HCT116 (cell line): ENCODE data around the gene AGTRAP. TPM values are rescaled to one million over a fixed set of nuclear protein-coding genes. Genes with fewer than 3 reads are reported as not detected.

ENCODE experiments used
- ATAC-seq: fragments of 200-7000 bp; cut with Tn5 transposase; 2 replicates; pipeline ENCODE4 v1.9.1; 2020; ENCODE audit warnings: mild to moderate bottlenecking, moderate library complexity
- BruUV-seq: library from RNA; stranded (reverse); fragments of 400-500 nt; replicated peaks from 2 replicates; lab custom pipeline; 2021; lab: Mats Ljungman, UMichigan
- CTCF ChIA-PET: fragments of 300-600 bp; sonication (Branson Sonifier 250); formaldehyde crosslinking; loops from one replicate; lab custom pipeline; 2021; ENCODE audit warnings: antibody characterized with exemption; lab: Charles Lee
- POLR2A ChIA-PET: fragments of 300-600, 350-600 bp; sonication (Branson Sonifier 250); formaldehyde crosslinking; loops from one replicate; lab custom pipeline; 2021; ENCODE audit warnings: antibody characterized with exemption; lab: Charles Lee
- RAD21 ChIA-PET, 2 experiments: fragments of 300-600 bp; sonication (Branson Sonifier 250); formaldehyde crosslinking; loops; one replicate each; lab custom pipeline; 2023; ENCODE audit warnings: low total read pairs in 2 of 2; ENCODE audit not compliant: uncharacterized antibody in 2 of 2, unreplicated experiment in 2 of 2, low non-redundant PET in 1 of 2; lab: Charles Lee
- DNase-seq: peaks from one replicate; pipeline ENCODE4 v3.0.0-alpha.2; 2010; ENCODE audit warnings: low read depth, low spot score
- H2AFZ ChIP-seq: fragments of 200-600 bp; shearing (Covaris generic), sonication (generic); 2 replicates; pipeline ENCODE4 v1.6.1; 2017; ENCODE audit warnings: low read depth, mixed run types, mixed read lengths, antibody characterized with exemption, low read length; ENCODE audit not compliant: poor library complexity, severe bottlenecking
- H3K27ac ChIP-seq: 2 replicates; pipeline ENCODE4 v1.5.1; 2012; ENCODE audit warnings: low read depth, low read length
- H3K27me3 ChIP-seq: fragments of 200-600 bp; sonication (generic); 2 replicates; pipeline ENCODE4 v1.6.1; 2016; ENCODE audit warnings: mixed run types, low read length, mixed read lengths; ENCODE audit not compliant: insufficient read depth
- H3K36me3 ChIP-seq, 2 experiments: fragments of 200-500 bp in 1 of 2; fragments of 200-600 bp in 1 of 2; sonication (Bioruptor generic) in 1 of 2; sonication (generic) in 1 of 2; 2 replicates each; pipeline versions ENCODE4 v1.5.1 to v1.6.1; 2014 to 2016; ENCODE audit warnings: low read length in 2 of 2, inconsistent platforms in 1 of 2, mixed read lengths in 1 of 2, mixed run types in 1 of 2; ENCODE audit not compliant: insufficient read depth in 2 of 2, control insufficient read depth in 1 of 2
- H3K4me1 ChIP-seq, 2 experiments: fragments of 200-600 bp in 1 of 2; sonication (generic) in 1 of 2; 2 replicates each; pipeline versions ENCODE4 v1.5.1 to v1.6.1; 2012 to 2017; ENCODE audit warnings: low read length in 2 of 2, inconsistent platforms in 1 of 2, mild to moderate bottlenecking in 1 of 2, mixed read lengths in 1 of 2, mixed run types in 1 of 2, moderate library complexity in 1 of 2; ENCODE audit not compliant: insufficient read depth in 2 of 2, control insufficient read depth in 1 of 2
- H3K4me2 ChIP-seq: fragments of 200-600 bp; sonication (generic); 2 replicates; pipeline ENCODE4 v1.6.1; 2017; ENCODE audit warnings: mixed run types, low read length, mixed read lengths
- H3K4me3 ChIP-seq, 2 experiments: fragments of 200-600 bp in 1 of 2; sonication (generic) in 1 of 2; replicated peaks in 1 of 2; 2 replicates each; pipeline ENCODE4 v1.5.1; 2011 to 2016; ENCODE audit warnings: low read length in 2 of 2, control low read depth in 1 of 2, low read depth in 1 of 2, mild to moderate bottlenecking in 1 of 2, mixed read lengths in 1 of 2, mixed run types in 1 of 2
- H3K79me2 ChIP-seq: fragments of 200-600 bp; sonication (generic); 2 replicates; pipeline ENCODE4 v1.6.1; 2017; ENCODE audit warnings: mild to moderate bottlenecking, mixed run types, low read length, moderate library complexity, mixed read lengths; ENCODE audit not compliant: insufficient read depth
- H3K9ac ChIP-seq: fragments of 200-600 bp; sonication (generic); 2 replicates; pipeline ENCODE4 v1.6.1; 2016; ENCODE audit warnings: low read length, mixed read lengths
- H3K9me2 ChIP-seq: fragments of 200-600 bp; sonication (generic), shearing (Covaris generic); 2 replicates; pipeline ENCODE4 v1.6.1; 2017; ENCODE audit warnings: mixed run types, mild to moderate bottlenecking, moderate library complexity; ENCODE audit not compliant: insufficient read depth
- H3K9me3 ChIP-seq, 2 experiments: fragments of 200-500 bp in 1 of 2; fragments of 200-600 bp in 1 of 2; sonication (Bioruptor generic) in 1 of 2; sonication (generic) in 1 of 2; 2 replicates each; pipeline ENCODE4 v1.6.1; 2014 to 2017; ENCODE audit warnings: low read length in 2 of 2, mixed read lengths in 2 of 2, inconsistent platforms in 1 of 2, low read depth in 1 of 2, mild to moderate bottlenecking in 1 of 2, mixed run types in 1 of 2, moderate library complexity in 1 of 2; ENCODE audit not compliant: control insufficient read depth in 1 of 2, insufficient read depth in 1 of 2
- H4K20me1 ChIP-seq: fragments of 200-600 bp; sonication (generic), shearing (Covaris generic); 2 replicates; pipeline ENCODE4 v1.6.1; 2017; ENCODE audit warnings: mixed run types, mild to moderate bottlenecking, moderate library complexity; ENCODE audit not compliant: insufficient read depth
- CBX3 ChIP-seq: IDR thresholded peaks from 2 replicates; pipeline ENCODE4 v1.6.1; 2012; ENCODE audit warnings: low read depth
- EGR1 ChIP-seq: IDR thresholded peaks from 2 replicates; pipeline ENCODE4 v1.6.1; 2012; ENCODE audit warnings: low read depth
- ELF1 ChIP-seq: IDR thresholded peaks from 2 replicates; pipeline ENCODE4 v1.6.1; 2012; ENCODE audit warnings: low read depth, borderline replicate concordance
- FOSL1 ChIP-seq: IDR thresholded peaks from 2 replicates; pipeline ENCODE4 v1.6.1; 2012; ENCODE audit warnings: low read depth
- JUND ChIP-seq: IDR thresholded peaks from 2 replicates; pipeline ENCODE4 v1.6.1; 2012
- POLR2A ChIP-seq: IDR thresholded peaks from 2 replicates; pipeline ENCODE4 v1.7.0; 2011; ENCODE audit warnings: borderline replicate concordance; ENCODE audit not compliant: insufficient read depth, insufficient read length; ENCODE audit errors: extremely low read depth
- POLR2AphosphoS5 ChIP-seq: IDR thresholded peaks from 2 replicates; pipeline ENCODE4 v1.6.1; 2011; ENCODE audit warnings: mild to moderate bottlenecking, low read depth, low read length, moderate library complexity
- REST ChIP-seq: IDR thresholded peaks from 2 replicates; pipeline ENCODE4 v1.6.1; 2012; ENCODE audit warnings: low read depth
- SIN3A ChIP-seq: IDR thresholded peaks from 2 replicates; pipeline ENCODE4 v1.6.1; 2012; ENCODE audit warnings: low read depth
- SRF ChIP-seq: IDR thresholded peaks from 2 replicates; pipeline ENCODE4 v1.6.1; 2012; ENCODE audit warnings: low read depth
- ZBTB33 ChIP-seq: IDR thresholded peaks from 2 replicates; pipeline ENCODE4 v1.6.1; 2011; ENCODE audit warnings: mild to moderate bottlenecking, low read length, moderate library complexity; ENCODE audit not compliant: insufficient replicate concordance; ENCODE audit errors: extremely low read depth
- intact Hi-C: fragments of 100-400 bp; cut with micrococcal nuclease; formaldehyde crosslinking; loops from 2 replicates; pipeline ENCODE4 v1.10.0; 2022
- total RNA-seq: library from RNA; stranded (reverse); gene quantifications from one replicate; pipeline ENCODE4 v1.2.1, GENCODE V29; 2021; ENCODE audit not compliant: unreplicated experiment

AGTRAP gene
- total RNA-seq, 1 experiment from 2014 or later: 49.0 TPM

- no peaks in the 10 kb centered on the region for H4K20me1 ChIP-seq
- RAD21 ChIA-PET: no interaction called here
- TF ChIP-seq SIN3A (no peak), ELF1 (no peak), POLR2AphosphoS5 (no peak), CBX3 (no peak), POLR2A (no peak), EGR1 (no peak), FOSL1 (no peak), JUND (no peak), ZBTB33 (no peak), SRF (no peak), REST (no peak)
- TF ChIP-seq, all 23 proteins: peak for 0
- no peak overlapping the region for H2AFZ ChIP-seq
- no peaks in the 10 kb centered on the region for H3K9me3 ChIP-seq
- H3K4me2 ChIP-seq: no peak overlapping the region
- ChIA-PET POLR2A (no interaction called here), CTCF (interaction anchor here (0.7 kb wide), 1 partner anchor 44 kb away, joined by 3 read pairs; no protein-coding TSS in a partner anchor)
- no peaks in the 10 kb centered on the region for H3K36me3 ChIP-seq
- no peaks in the 10 kb centered on the region for H3K9me2 ChIP-seq
- H3K4me3 ChIP-seq: no peak overlapping the region
- no peaks in the 10 kb centered on the region for H3K27me3 ChIP-seq
- DNase-seq (no peak), ATAC-seq (no peak)
- no peak overlapping the region for H3K27ac ChIP-seq
- H3K4me1 ChIP-seq: peaks cover 0 to 11% of the 10 kb centered on the region in 2 experiments; a peak in 1 of 4 replicates
- no peaks in the 10 kb centered on the region for H3K79me2 ChIP-seq
- intact Hi-C loops: no loop called here
- no peak overlapping the region for H3K9ac ChIP-seq
- no TSS peak for BruUV-seq
Measured at GRCh38 chr1:11764115-11764514, 28.2 kb downstream of the AGTRAP start.
